MM.1S (cell line): ENCODE results near the gene HIF1A.
"Not testable (repeated sequence)": the region's sequence is repeated elsewhere in the genome, so short reads cannot be mapped to it uniquely, and the experiment has no call there.

Experiments
- DNase-seq: peaks from one replicate; pipeline ENCODE4 v3.0.0-alpha.2; 2015
- H2AFZ ChIP-seq: fragments of 300-600 bp; sonication (generic); 2 replicates; pipeline ENCODE4 v1.6.0; 2016; ENCODE audit warnings: antibody characterized with exemption, low read length
- H3F3A ChIP-seq: fragments of 300-600 bp; sonication (generic); 2 replicates; pipeline ENCODE4 v1.6.1; 2016; ENCODE audit warnings: mild to moderate bottlenecking, antibody characterized with exemption, low read length, moderate library complexity, mixed read lengths; ENCODE audit not compliant: insufficient read depth
- H3K27ac ChIP-seq: fragments of 300-600 bp; sonication (generic); 2 replicates; pipeline ENCODE4 v1.5.1; 2016; ENCODE audit warnings: mild to moderate bottlenecking, low read length
- H3K27me3 ChIP-seq: fragments of 300-600 bp; sonication (generic); replicated peaks from 2 replicates; pipeline ENCODE4 v1.6.0; 2016; ENCODE audit warnings: low read length; ENCODE audit not compliant: insufficient read depth
- H3K36me3 ChIP-seq: fragments of 300-600 bp; sonication (generic); replicated peaks from 2 replicates; pipeline ENCODE4 v1.6.1; 2016; ENCODE audit warnings: mild to moderate bottlenecking, low read length, mixed read lengths; ENCODE audit not compliant: insufficient read depth
- H3K4me1 ChIP-seq: fragments of 300-600 bp; sonication (generic); 2 replicates; pipeline ENCODE4 v1.6.1; 2016; ENCODE audit warnings: low read length, mixed read lengths
- H3K4me2 ChIP-seq: fragments of 300-600 bp; sonication (generic); 2 replicates; pipeline ENCODE4 v1.6.0; 2016; ENCODE audit warnings: low read depth, low read length
- H3K4me3 ChIP-seq: fragments of 300-600 bp; sonication (generic); 2 replicates; pipeline ENCODE4 v1.5.1; 2016; ENCODE audit warnings: low read length, mixed read lengths
- H3K79me2 ChIP-seq: fragments of 300-600 bp; sonication (generic); 2 replicates; pipeline ENCODE4 v1.6.1; 2016; ENCODE audit warnings: mixed run types, low read length, mixed read lengths
- H3K9ac ChIP-seq: fragments of 300-600 bp; sonication (generic); 2 replicates; pipeline ENCODE4 v1.6.1; 2016; ENCODE audit warnings: low read length, mixed read lengths
- H3K9me2 ChIP-seq: fragments of 300-600 bp; sonication (generic); replicated peaks from 2 replicates; pipeline ENCODE4 v1.6.1; 2016; ENCODE audit warnings: mild to moderate bottlenecking, low read length, mixed read lengths; ENCODE audit not compliant: insufficient read depth
- H3K9me3 ChIP-seq: fragments of 300-600 bp; sonication (generic); replicated peaks from 2 replicates; pipeline ENCODE4 v1.6.1; 2016; ENCODE audit warnings: mild to moderate bottlenecking, low read length, mixed read lengths; ENCODE audit not compliant: insufficient read depth
- H4K20me1 ChIP-seq: fragments of 300-600 bp; sonication (generic); 2 replicates; pipeline ENCODE4 v1.6.1; 2016; ENCODE audit warnings: mild to moderate bottlenecking, low read length, moderate library complexity, mixed read lengths; ENCODE audit not compliant: insufficient read depth
- CTCF ChIP-seq: fragments of 300-600 bp; sonication (generic); IDR thresholded peaks from 2 replicates; pipeline ENCODE4 v1.5.1; 2016; ENCODE audit warnings: antibody characterized with exemption, low read length, mixed read lengths
- EZH2 ChIP-seq: fragments of 300-600 bp; sonication (generic); optimal IDR thresholded peaks from 2 replicates; pipeline ENCODE3; 2017; ENCODE audit warnings: low read depth, mild to moderate bottlenecking, antibody characterized with exemption, low read length, mixed read lengths
- EZH2phosphoT487 ChIP-seq: fragments of 300-600 bp; sonication (generic); IDR thresholded peaks from 2 replicates; pipeline ENCODE4 v1.6.1; 2018; ENCODE audit warnings: antibody characterized with exemption, low read length

The HIF1A gene

DNA sequence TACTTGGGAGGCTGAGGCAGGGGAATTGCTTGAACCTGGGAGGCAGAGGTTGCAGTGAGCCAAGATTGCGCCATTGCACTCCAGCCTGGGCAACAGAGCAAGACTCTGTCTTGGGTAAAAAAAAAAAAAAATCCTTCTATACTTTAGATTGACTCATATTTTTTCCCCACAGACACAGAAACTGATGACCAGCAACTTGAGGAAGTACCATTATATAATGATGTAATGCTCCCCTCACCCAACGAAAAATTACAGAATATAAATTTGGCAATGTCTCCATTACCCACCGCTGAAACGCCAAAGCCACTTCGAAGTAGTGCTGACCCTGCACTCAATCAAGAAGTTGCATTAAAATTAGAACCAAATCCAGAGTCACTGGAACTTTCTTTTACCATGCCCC is 42.6 kb downstream of the HIF1A start:
- Histone ChIP-seq H3K79me2 (no peaks in the 10 kb centered on the region), H3K9me2 (no peaks in the 10 kb centered on the region), H2AFZ (no peak overlapping the region), H3K36me3 (0 out of 2 replicates have a peak, but pooled peaks cover 2% of the 10 kb centered on the region), H3K9me3 (no peaks in the 10 kb centered on the region), H3K4me2 (no peak overlapping the region), H3F3A (no peaks in the 10 kb centered on the region), H3K27ac (no peak overlapping the region), H3K9ac (no peak overlapping the region), H3K27me3 (no peaks in the 10 kb centered on the region), H3K4me3 (no peak overlapping the region), H4K20me1 (no peaks in the 10 kb centered on the region), H3K4me1 (no peaks in the 10 kb centered on the region)
- TF ChIP-seq EZH2phosphoT487 (no peak), CTCF (no peak), EZH2 (no peak)
- no peak for DNase-seq

GRCh38 chr14:61739133-61739532 is 43.8 kb downstream of the HIF1A start:
- Histone ChIP-seq H3K9me3 (no peaks in the 10 kb centered on the region), H3K27ac (no peak overlapping the region), H3K27me3 (no peaks in the 10 kb centered on the region), H3F3A (no peaks in the 10 kb centered on the region), H3K4me3 (no peak overlapping the region), H3K36me3 (0 out of 2 replicates have a peak, but pooled peaks cover 2% of the 10 kb centered on the region), H3K4me2 (no peak overlapping the region), H2AFZ (no peak overlapping the region), H3K9me2 (no peaks in the 10 kb centered on the region), H3K4me1 (no peaks in the 10 kb centered on the region), H3K79me2 (no peaks in the 10 kb centered on the region), H3K9ac (no peak overlapping the region), H4K20me1 (no peaks in the 10 kb centered on the region)
- no peak for TF ChIP-seq EZH2phosphoT487
- TF ChIP-seq EZH2 = no peak
- DNase-seq = no peak

- no peaks in the 10 kb centered on the region for H3K9me3 ChIP-seq
- no peaks in the 10 kb centered on the region for H4K20me1 ChIP-seq
- H3K79me2 ChIP-seq = no peaks in the 10 kb centered on the region
- H3K4me3 ChIP-seq = no peak overlapping the region
- H3K4me1 ChIP-seq = peaks cover 8% of the 10 kb centered on the region; the same call in 1 of the 2 replicates
- no peak overlapping the region for H3K9ac ChIP-seq
- no peaks in the 10 kb centered on the region for H3K9me2 ChIP-seq
- TF ChIP-seq EZH2phosphoT487 (no peak), CTCF (no peak), EZH2 (no peak)
- H3K27ac ChIP-seq = no peak overlapping the region
- no peak for DNase-seq
- no peak overlapping the region for H3K4me2 ChIP-seq
- no peak overlapping the region for H2AFZ ChIP-seq
- H3F3A ChIP-seq = no peaks in the 10 kb centered on the region
- H3K36me3 ChIP-seq = 0 out of 2 replicates have a peak, but pooled peaks cover 2% of the 10 kb centered on the region
- no peaks in the 10 kb centered on the region for H3K27me3 ChIP-seq
Observed at GRCh38 chr14:61742371-61742770, 47.1 kb downstream of the HIF1A start.

DNA sequence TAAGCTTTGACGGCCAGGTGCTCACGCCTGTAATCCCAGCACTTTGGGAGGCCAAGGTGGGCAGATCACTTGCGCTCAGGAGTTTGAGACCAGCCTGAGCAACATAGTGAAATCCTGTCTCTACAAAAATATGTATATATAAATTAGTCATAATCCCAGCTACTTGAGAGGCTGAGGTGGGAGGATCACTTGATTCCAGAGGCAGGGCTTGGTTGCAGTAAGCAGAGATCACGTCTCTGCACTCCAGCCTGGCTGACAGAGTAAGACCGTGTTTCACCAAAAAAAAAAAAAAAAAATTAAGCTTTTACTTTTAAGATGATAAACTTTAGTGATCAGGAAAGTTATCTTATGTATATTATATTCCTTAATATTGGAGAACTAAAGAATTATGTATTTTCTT is 48.9 kb downstream of the HIF1A start:
- Histone ChIP-seq H4K20me1 (no peaks in the 10 kb centered on the region), H3F3A (no peaks in the 10 kb centered on the region), H3K4me3 (no peak overlapping the region), H3K4me2 (no peak overlapping the region), H3K9ac (no peak overlapping the region), H3K4me1 (peaks cover 8% of the 10 kb centered on the region; the same call in 1 of the 2 replicates), H3K79me2 (no peaks in the 10 kb centered on the region), H3K36me3 (0 out of 2 replicates have a peak, but pooled peaks cover 2% of the 10 kb centered on the region), H3K27ac (no peak overlapping the region), H2AFZ (no peak overlapping the region), H3K9me3 (no peaks in the 10 kb centered on the region), H3K27me3 (no peaks in the 10 kb centered on the region), H3K9me2 (no peaks in the 10 kb centered on the region)
- TF ChIP-seq EZH2 (no peak), EZH2phosphoT487 (no peak), CTCF (no peak)
- no peak for DNase-seq

DNA sequence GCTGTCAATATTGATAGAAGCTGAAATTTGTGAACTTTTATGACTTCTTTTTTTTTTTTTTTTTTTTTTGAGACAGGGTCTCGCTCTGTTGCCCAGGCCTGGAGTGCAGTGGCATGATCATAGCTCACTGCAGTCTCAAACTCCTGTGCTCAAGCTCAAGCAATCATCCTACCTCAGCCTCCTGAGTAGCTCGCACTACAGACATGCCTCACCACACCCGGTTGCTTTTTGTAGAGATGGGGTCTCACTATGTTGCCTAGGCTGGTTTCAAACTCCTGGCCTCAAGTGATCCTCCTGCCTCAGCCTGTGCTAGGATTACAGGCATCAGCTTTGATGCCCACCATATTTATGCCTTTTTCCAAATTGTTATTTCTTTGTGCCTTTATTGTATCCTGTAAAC is 51.0 kb downstream of the HIF1A start:
- not testable (repeated sequence) for H3K4me2 ChIP-seq, H3K4me3 ChIP-seq, H2AFZ ChIP-seq, H3K27ac ChIP-seq, H3K27me3 ChIP-seq, H3K9me3 ChIP-seq, H3K4me1 ChIP-seq, H3K9me2 ChIP-seq, H3K36me3 ChIP-seq, DNase-seq, H3F3A ChIP-seq, H3K9ac ChIP-seq, H4K20me1 ChIP-seq, H3K79me2 ChIP-seq
